IMR-90 (cell line): ENCODE data around the gene GCC2. TPM values are rescaled to one million over a fixed set of nuclear protein-coding genes. Genes with fewer than 3 reads are reported as not detected.

Experiments used
- ATAC-seq: fragments of 200-7000 bp; cut with Tn5 transposase; 2 replicates; pipeline ENCODE4 v1.9.1; 2020; ENCODE audit warnings: low read depth, mild to moderate bottlenecking, moderate library complexity
- BruUV-seq: library from RNA; stranded (reverse); fragments of 400-500 nt; replicated peaks from 2 replicates; lab custom pipeline; 2021; lab: Mats Ljungman, UMichigan
- CTCF ChIA-PET: fragments of 300-600 bp; formaldehyde crosslinking; extraction: SDS; loops from one replicate; lab custom pipeline; 2021; ENCODE audit warnings: antibody characterized with exemption; lab: Yijun Ruan, JAX
- POLR2A ChIA-PET: fragments of 300-600 bp; sonication (Branson Sonifier 250); formaldehyde crosslinking; loops from one replicate; lab custom pipeline; 2022; ENCODE audit warnings: antibody characterized with exemption; ENCODE audit not compliant: unreplicated experiment; lab: Charles Lee
- DNase-seq: peaks from one replicate; pipeline ENCODE4 v3.0.0; 2013
- H2AFZ ChIP-seq: replicated peaks from 2 replicates; pipeline ENCODE3; 2013; ENCODE audit warnings: low read length, mild to moderate bottlenecking; ENCODE audit not compliant: poor library complexity
- H2AK5ac ChIP-seq: 2 replicates; pipeline ENCODE4 v1.6.1; 2013; ENCODE audit warnings: low read depth, low read length, inconsistent platforms
- H2AK9ac ChIP-seq: replicated peaks from 2 replicates; pipeline ENCODE3; 2013; ENCODE audit warnings: mild to moderate bottlenecking, low read depth, low read length, moderate library complexity; ENCODE audit not compliant: poor library complexity
- H2BK120ac ChIP-seq: 2 replicates; pipeline ENCODE4 v1.6.1; 2013; ENCODE audit warnings: low read depth, low read length, inconsistent platforms
- H2BK15ac ChIP-seq: 3 replicates; pipeline ENCODE4 v1.6.1; 2013; ENCODE audit warnings: low read depth, low read length, inconsistent platforms
- H2BK20ac ChIP-seq: 2 replicates; pipeline ENCODE4 v1.6.1; 2013; ENCODE audit warnings: low read depth, mild to moderate bottlenecking, inconsistent platforms, low read length, moderate library complexity
- H2BK5ac ChIP-seq: 2 replicates; pipeline ENCODE4 v1.6.1; 2013; ENCODE audit warnings: mild to moderate bottlenecking, low read depth, low read length, inconsistent platforms; ENCODE audit not compliant: poor library complexity, severe bottlenecking
- H3K14ac ChIP-seq: replicated peaks from 2 replicates; pipeline ENCODE4 v1.6.1; 2013; ENCODE audit warnings: low read depth, low read length, inconsistent platforms
- H3K18ac ChIP-seq: 2 replicates; pipeline ENCODE4 v1.6.1; 2013; ENCODE audit warnings: low read depth, low read length, control low read depth
- H3K23ac ChIP-seq: 2 replicates; pipeline ENCODE4 v1.6.1; 2013; ENCODE audit warnings: low read depth, low read length, inconsistent platforms
- H3K27ac ChIP-seq: 2 replicates; pipeline ENCODE4 v1.5.1; 2013; ENCODE audit warnings: mild to moderate bottlenecking, control low read depth, low read length; ENCODE audit not compliant: insufficient read depth
- H3K27me3 ChIP-seq: 2 replicates; pipeline ENCODE4 v1.6.1; 2013; ENCODE audit warnings: low read length; ENCODE audit not compliant: control insufficient read depth, insufficient read depth
- H3K36me3 ChIP-seq: 2 replicates; pipeline ENCODE4 v1.6.1; 2013; ENCODE audit warnings: low read length, mixed read lengths; ENCODE audit not compliant: control insufficient read depth, insufficient read depth
- H3K4ac ChIP-seq: 2 replicates; pipeline ENCODE4 v1.6.1; 2013; ENCODE audit warnings: low read depth, low read length, inconsistent platforms
- H3K4me1 ChIP-seq: 2 replicates; pipeline ENCODE4 v1.6.1; 2013; ENCODE audit warnings: low read length, mixed read lengths; ENCODE audit not compliant: control insufficient read depth, insufficient read depth
- H3K4me2 ChIP-seq: 2 replicates; pipeline ENCODE4 v1.6.1; 2013; ENCODE audit warnings: low read depth, mild to moderate bottlenecking, control low read depth, low read length, moderate library complexity
- H3K4me3 ChIP-seq: 2 replicates; pipeline ENCODE4 v1.5.1; 2013; ENCODE audit warnings: low read depth, mild to moderate bottlenecking, control low read depth, low read length, moderate library complexity; ENCODE audit not compliant: insufficient read depth
- H3K56ac ChIP-seq: 2 replicates; pipeline ENCODE4 v1.6.1; 2013; ENCODE audit warnings: low read length, inconsistent platforms; ENCODE audit not compliant: insufficient read depth; ENCODE audit errors: extremely low read depth
- H3K79me1 ChIP-seq, 2 experiments: 2 replicates each; pipeline ENCODE4 v1.6.1; 2013; ENCODE audit warnings: low read length in 2 of 2, inconsistent platforms in 1 of 2, low read depth in 1 of 2
- H3K9ac ChIP-seq: 2 replicates; pipeline ENCODE4 v1.6.1; 2013; ENCODE audit warnings: low read depth, low read length, control low read depth
- H3K9me1 ChIP-seq: 2 replicates; pipeline ENCODE4 v1.6.1; 2013; ENCODE audit warnings: low read length, inconsistent platforms; ENCODE audit not compliant: insufficient read depth
- H3K9me3 ChIP-seq: 2 replicates; pipeline ENCODE4 v1.6.1; 2013; ENCODE audit warnings: low read length; ENCODE audit not compliant: control insufficient read depth, insufficient read depth
- H4K20me1 ChIP-seq: 2 replicates; pipeline ENCODE4 v1.6.1; 2013; ENCODE audit warnings: low read length, inconsistent platforms; ENCODE audit not compliant: insufficient read depth
- H4K5ac ChIP-seq: 2 replicates; pipeline ENCODE4 v1.6.1; 2013; ENCODE audit warnings: mild to moderate bottlenecking, low read depth, low read length, control low read depth
- H4K8ac ChIP-seq, 2 experiments: 2 replicates each; pipeline ENCODE4 v1.6.1; 2013; ENCODE audit warnings: low read depth in 2 of 2, low read length in 2 of 2, control low read depth in 1 of 2, inconsistent platforms in 1 of 2
- H4K91ac ChIP-seq: 2 replicates; pipeline ENCODE4 v1.6.1; 2013; ENCODE audit warnings: low read depth, low read length, inconsistent platforms; ENCODE audit not compliant: insufficient read depth
- CEBPB ChIP-seq: IDR thresholded peaks from 2 replicates; pipeline ENCODE4 v1.6.1; 2012; ENCODE audit warnings: low read depth, low read length, improper control_type of control experiment
- RFX5 ChIP-seq: IDR thresholded peaks from 2 replicates; pipeline ENCODE4 v1.8.0; 2012; ENCODE audit warnings: low read depth, mild to moderate bottlenecking, low read length, moderate library complexity
- WGBS, 2 experiments: methylation state at CpG; one replicate each; pipeline versions ENCODE4 v1.1.5 to v1.1.7; 2013; ENCODE audit warnings: missing lambda C conversion rate in 2 of 2; ENCODE audit not compliant: insufficient read length in 1 of 2; ENCODE audit errors: extremely low coverage in 2 of 2; 5-methylcytosine and 5-hydroxymethylcytosine counted together
- dilution Hi-C: fragments of 300-500 bp; cut with HindIII; formaldehyde crosslinking; loops from one replicate; pipeline ENCODE4 v1.14.3; 2018; ENCODE audit warnings: low sequenced_read_pairs; ENCODE audit not compliant: unreplicated experiment
- in situ Hi-C: fragments of 300-500 bp; cut with MboI; formaldehyde crosslinking; loops from 3 replicates; pipeline ENCODE4 v1.14.3; 2019; ENCODE audit warnings: low sequenced_read_pairs, inconsistent platforms, mixed read lengths
- intact Hi-C: fragments of 100-400 bp; cut with micrococcal nuclease; formaldehyde crosslinking; loops from 2 replicates; pipeline ENCODE4 v1.10.0; 2022
- polyA plus RNA-seq, 3 experiments: library from polyadenylated mRNA; depleted of rRNA; stranded (reverse); fragments of >200 nt; gene quantifications; 2 replicates each; pipeline ENCODE4 v1.2.3, GENCODE V29; 2012; ENCODE audit warnings: low replicate concordance in 1 of 3
- total RNA-seq: library from RNA; depleted of rRNA; stranded (reverse); fragments of >200 nt; gene quantifications from 2 replicates; pipeline ENCODE4 v1.2.3, GENCODE V29; 2012

GCC2 gene
- total and polyA plus RNA-seq, 2 of the 4 experiments (the other 2 are of a cell fraction): 6.4 to 8.6 TPM

DNA sequence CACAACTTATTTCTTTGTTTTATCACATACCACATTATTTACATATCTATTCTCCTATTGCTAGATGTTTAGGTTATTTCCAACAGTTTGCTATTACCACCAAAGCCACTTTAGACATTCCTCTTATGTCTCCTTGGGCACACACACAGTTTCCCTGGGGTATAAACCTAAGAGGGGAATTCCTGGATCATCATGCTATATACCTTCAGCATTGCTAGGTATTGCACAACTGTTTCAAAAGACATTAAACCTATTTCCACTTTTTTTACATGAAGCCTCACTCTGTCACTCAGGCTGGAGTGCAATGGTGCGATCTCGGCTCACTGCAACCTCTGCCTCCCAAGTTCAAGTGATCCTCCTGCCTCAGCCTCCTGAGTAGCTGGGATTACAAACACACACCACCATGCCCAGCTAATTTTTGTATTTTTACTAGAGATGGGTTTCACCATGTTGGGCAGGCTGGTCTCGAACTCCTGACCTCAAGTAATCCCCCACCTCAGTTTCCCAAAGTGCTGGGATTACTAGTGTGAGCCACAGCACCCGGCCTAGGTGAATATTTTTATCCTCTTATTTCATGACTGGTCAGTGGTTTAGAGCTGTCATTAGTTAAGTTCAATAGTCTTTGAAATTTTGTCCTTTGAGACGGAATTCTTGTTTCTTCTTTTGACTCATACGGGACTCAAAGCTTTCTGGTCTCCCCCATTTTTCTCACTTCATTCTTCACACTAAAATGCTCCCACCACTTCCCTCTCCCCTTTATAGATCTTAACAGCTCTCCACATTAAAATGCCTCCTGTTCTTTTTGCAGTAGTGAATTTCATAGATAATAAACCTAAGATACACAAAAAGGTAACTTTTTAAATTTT, 40.9 kb upstream of the GCC2 start:
- no peaks in the 10 kb centered on the region for H3K27me3 ChIP-seq
- no peak overlapping the region for H4K5ac ChIP-seq

More for the DNA sequence above, 40.9 kb upstream of the GCC2 start:
- ChIA-PET CTCF (no interaction called here), POLR2A (no interaction called here)
- Histone ChIP-seq H3K4me1 (peaks cover 11% of the 10 kb centered on the region), H2AK5ac (no peak overlapping the region), H2BK120ac (no peak overlapping the region), H4K8ac (no peak overlapping the region), H3K14ac (no peak overlapping the region), H2BK20ac (peak overlapping the region; percentile 14; the same call in 1 of the 2 replicates), H2AK9ac (no peak overlapping the region), H3K9ac (no peak overlapping the region), H3K18ac (no peak overlapping the region), H3K56ac (no peak overlapping the region), H3K9me1 (peaks cover 15% of the 10 kb centered on the region), H3K4ac (no peak overlapping the region), H3K36me3 (no peaks in the 10 kb centered on the region), H3K23ac (no peak overlapping the region), H3K4me2 (no peak overlapping the region), H2BK5ac (no peak overlapping the region), H4K20me1 (no peaks in the 10 kb centered on the region), H2BK15ac (no peak overlapping the region), H3K9me3 (peaks cover 3% of the 10 kb centered on the region; the same call in 1 of the 2 replicates), H3K4me3 (no peak overlapping the region), H3K27ac (no peak overlapping the region), H2AFZ (no peak overlapping the region), H3K79me1 (peaks cover 0 to 4% of the 10 kb centered on the region in 2 experiments; a peak in 1 of 4 replicates), H4K91ac (no peak overlapping the region)
- ATAC-seq: no peak
- no CpG with 5 or more reads among the region's 6 CpGs for WGBS, 2 experiments
- in situ Hi-C loops: no loop called here
- peak; percentile 37 for DNase-seq
- intact Hi-C loops: no loop called here
- no TSS peak for BruUV-seq
- dilution Hi-C loops: no loop called here
- TF ChIP-seq RFX5 (no peak), CEBPB (peak; percentile 80)
